Fibroblast of lung (primary cell): ENCODE data around the gene PXDN. TPM values are rescaled to one million over a fixed set of nuclear protein-coding genes. Genes with fewer than 3 reads are reported as not detected.

Source experiments
- DNase-seq, 2 donors: peaks; one replicate each; pipeline versions ENCODE4 v3.0.0 to v3.0.0-alpha.2; 2010; ENCODE audit warnings: low read depth in 2 of 2
- H2AFZ ChIP-seq: 2 replicates; pipeline ENCODE4 v1.5.1; 2012; ENCODE audit warnings: low read length, control low read depth, inconsistent platforms
- H3K27ac ChIP-seq: 2 replicates; pipeline ENCODE4 v1.5.1; 2011; ENCODE audit warnings: low read length, control low read depth; ENCODE audit not compliant: insufficient read depth
- H3K27me3 ChIP-seq: 2 replicates; pipeline ENCODE4 v1.5.1; 2011; ENCODE audit warnings: mild to moderate bottlenecking, low read length; ENCODE audit not compliant: control insufficient read depth, insufficient read depth
- H3K36me3 ChIP-seq: 2 replicates; pipeline ENCODE4 v1.5.1; 2011; ENCODE audit warnings: low read length; ENCODE audit not compliant: control insufficient read depth, insufficient read depth
- H3K4me1 ChIP-seq: 2 replicates; pipeline ENCODE4 v1.5.1; 2011; ENCODE audit warnings: low read length; ENCODE audit not compliant: control insufficient read depth, insufficient read depth; ENCODE audit errors: extremely low read depth
- H3K4me2 ChIP-seq: 2 replicates; pipeline ENCODE4 v1.5.1; 2011; ENCODE audit warnings: low read length, control low read depth; ENCODE audit not compliant: insufficient read depth; ENCODE audit errors: extremely low read depth
- H3K4me3 ChIP-seq, 4 experiments: fragments of 200-600 bp in 1 of 4; sonication (generic) in 1 of 4; replicated peaks in 1 of 4; 2 replicates each; pipeline ENCODE4 v1.5.1; 2011 to 2016; ENCODE audit warnings: low read length in 4 of 4, low read depth in 3 of 4, mild to moderate bottlenecking in 3 of 4, control low read depth in 2 of 4, inconsistent platforms in 1 of 4, mixed read lengths in 1 of 4; ENCODE audit not compliant: insufficient read depth in 1 of 4; ENCODE audit errors: control extremely low read depth in 1 of 4
- H3K79me2 ChIP-seq: 2 replicates; pipeline ENCODE4 v1.5.1; 2012; ENCODE audit warnings: mild to moderate bottlenecking, low read length, inconsistent platforms; ENCODE audit not compliant: control insufficient read depth, insufficient read depth
- H3K9ac ChIP-seq: 2 replicates; pipeline ENCODE4 v1.5.1; 2011; ENCODE audit warnings: mild to moderate bottlenecking, low read length, control low read depth; ENCODE audit not compliant: insufficient read depth
- H3K9me3 ChIP-seq: 2 replicates; pipeline ENCODE4 v1.5.1; 2012; ENCODE audit warnings: low read depth, low read length; ENCODE audit not compliant: control insufficient read depth, insufficient read depth
- H4K20me1 ChIP-seq: 2 replicates; pipeline ENCODE4 v1.5.1; 2011; ENCODE audit warnings: low read length; ENCODE audit not compliant: control insufficient read depth, insufficient read depth; ENCODE audit errors: extremely low read depth
- CTCF ChIP-seq, 2 donors: IDR thresholded peaks in 1 of 2; conservative IDR thresholded peaks in 1 of 2; 1 replicate in 1 of 2; 2 replicates in 1 of 2; pipeline ENCODE4 v1.5.1; 2011 to 2012; ENCODE audit warnings: low read length in 2 of 2, control low read depth in 1 of 2, inconsistent platforms in 1 of 2, low read depth in 1 of 2, mild to moderate bottlenecking in 1 of 2
- EZH2 ChIP-seq: IDR thresholded peaks from 2 replicates; pipeline ENCODE4 v1.5.1; 2012; ENCODE audit warnings: low read length, control low read depth, mild to moderate bottlenecking; ENCODE audit errors: missing control alignments
- polyA plus RNA-seq, 2 donors: library from polyadenylated mRNA; depleted of rRNA in 1 of 2; stranded (reverse) in 1 of 2; unstranded in 1 of 2; fragments of >200 nt; gene quantifications; 2 replicates each; pipeline ENCODE4 v1.2.1, GENCODE V29; 2011 to 2012; ENCODE audit warnings: missing spikeins in 1 of 2
- total RNA-seq: library from RNA; depleted of rRNA; stranded (reverse); fragments of >200 nt; gene quantifications from 2 replicates; pipeline ENCODE4 v1.2.1, GENCODE V29; 2014

Gene PXDN
- total and polyA plus RNA-seq, 2 donors (not counting 1 experiment from before 2014, with no cell fraction given) = 153 to 298 TPM

- Histone ChIP-seq H2AFZ (no peak overlapping the region), H3K4me2 (no peak overlapping the region), H3K4me3 (no peak overlapping the region), H3K4me1 (peaks cover 24% of the 10 kb centered on the region), H3K9ac (no peak overlapping the region), H3K27ac (no peak overlapping the region), H3K36me3 (no peaks in the 10 kb centered on the region), H3K79me2 (peaks cover 59% of the 10 kb centered on the region), H3K27me3 (no peaks in the 10 kb centered on the region), H4K20me1 (peaks cover 3% of the 10 kb centered on the region), H3K9me3 (no peaks in the 10 kb centered on the region)
- TF ChIP-seq EZH2 = no peak
- no peak for TF ChIP-seq CTCF (conservative IDR thresholded peaks at IDR 0.05 in 1 of 2, IDR thresholded peaks at IDR 0.05 in 1 of 2; ENCODE audit: low read depth in 1 of 2, low read length in 2 of 2)
- no peak for DNase-seq
Measured at GRCh38 chr2:1713142-1713838, 31.0 kb downstream of the PXDN start.

- peaks cover 3% of the 10 kb centered on the region for H4K20me1 ChIP-seq
- no peaks in the 10 kb centered on the region for H3K27me3 ChIP-seq
- DNase-seq = no peak
- H3K27ac ChIP-seq = no peak overlapping the region
- H3K4me1 ChIP-seq = peaks cover 26% of the 10 kb centered on the region
- no peak overlapping the region for H3K9ac ChIP-seq
- TF ChIP-seq EZH2 (no peak), CTCF (conservative IDR thresholded peaks at IDR 0.05 in 1 of 2, IDR thresholded peaks at IDR 0.05 in 1 of 2; ENCODE audit: low read depth in 1 of 2, low read length in 2 of 2) (no peak)
- H2AFZ ChIP-seq = no peak overlapping the region
- H3K79me2 ChIP-seq = peaks cover 59% of the 10 kb centered on the region
- no peak overlapping the region for H3K4me3 ChIP-seq
- no peak overlapping the region for H3K4me2 ChIP-seq
- no peaks in the 10 kb centered on the region for H3K36me3 ChIP-seq
- H3K9me3 ChIP-seq = no peaks in the 10 kb centered on the region
Measured at GRCh38 chr2:1709946-1710560, 34.3 kb downstream of the PXDN start.

GRCh38 chr2:1709335-1709605 lies 35.0 kb downstream of the PXDN start:
- Histone ChIP-seq H3K79me2 (peaks cover 56% of the 10 kb centered on the region), H3K4me3 (no peak overlapping the region), H4K20me1 (peaks cover 3% of the 10 kb centered on the region), H3K27me3 (no peaks in the 10 kb centered on the region), H3K4me1 (peaks cover 21% of the 10 kb centered on the region), H3K4me2 (no peak overlapping the region), H3K36me3 (no peaks in the 10 kb centered on the region), H2AFZ (no peak overlapping the region), H3K9ac (no peak overlapping the region), H3K27ac (no peak overlapping the region), H3K9me3 (no peaks in the 10 kb centered on the region)
- DNase-seq = no peak
- TF ChIP-seq EZH2 (no peak), CTCF (conservative IDR thresholded peaks at IDR 0.05 in 1 of 2, IDR thresholded peaks at IDR 0.05 in 1 of 2; ENCODE audit: low read depth in 1 of 2, low read length in 2 of 2) (no peak)
